HG02588 (cell line): ENCODE data around the gene DCP1B.

ENCODE experiments used
- ATAC-seq: cut with Tn5 transposase; IDR thresholded peaks from one replicate; pipeline ENCODE4 v1.9.1; 2021; ENCODE audit warnings: mild to moderate bottlenecking, moderate library complexity; ENCODE audit not compliant: unreplicated experiment

The DCP1B gene

GRCh38 chr12:1922985-1923384 is 81.3 kb downstream of the DCP1B start:
- no peak for ATAC-seq

- no peak for ATAC-seq
Observed at GRCh38 chr12:1922075-1922709, 82.1 kb downstream of the DCP1B start.

- ATAC-seq = no peak
Observed at GRCh38 chr12:1920971-1921370, 83.3 kb downstream of the DCP1B start.

GRCh38 chr12:1920436-1920835 is 83.8 kb downstream of the DCP1B start:
- ATAC-seq = no peak

- no peak for ATAC-seq
Observed at GRCh38 chr12:1919763-1920162, 84.5 kb downstream of the DCP1B start.

GRCh38 chr12:1919284-1919683 is 85.0 kb downstream of the DCP1B start:
- ATAC-seq = no peak

GRCh38 chr12:1918884-1919236 is 85.4 kb downstream of the DCP1B start:
- no peak for ATAC-seq

- no peak for ATAC-seq
Observed at GRCh38 chr12:1918081-1918883, 86.0 kb downstream of the DCP1B start, which contains the start of gene CACNA2D4. Gene CACNA2D4 (minus strand): TSS chr12:1918652. CDS start chr12:1918473, 179 bp downstream.

- no peak for ATAC-seq
Observed at GRCh38 chr12:1917172-1918070, 86.8 kb downstream of the DCP1B start.

- no peak for ATAC-seq
Observed at GRCh38 chr12:1916371-1917171, 87.7 kb downstream of the DCP1B start.

- no peak for ATAC-seq
Observed at GRCh38 chr12:1915082-1915968, 88.9 kb downstream of the DCP1B start.

GRCh38 chr12:1914114-1914911 is 89.9 kb downstream of the DCP1B start:
- ATAC-seq = no peak

- ATAC-seq = no peak
Observed at GRCh38 chr12:1913377-1914113, 90.7 kb downstream of the DCP1B start.

GRCh38 chr12:1912580-1913376 is 91.5 kb downstream of the DCP1B start:
- no peak for ATAC-seq

GRCh38 chr12:1911598-1912575 is 92.4 kb downstream of the DCP1B start:
- ATAC-seq = no peak

- no peak for ATAC-seq
Observed at GRCh38 chr12:1910468-1910867, 93.8 kb downstream of the DCP1B start.
